ENCODE measurements around the gene ZNF787.

GRCh38 chr19:56116606-56117005 is 4.5 kb downstream of the ZNF787 start:
- no peak for TF ChIP-seq MAX (IDR thresholded peaks at IDR 0.05; ENCODE audit: insufficient read depth, insufficient read length)
- no peak for TF ChIP-seq EZH2 (IDR thresholded peaks at IDR 0.05; ENCODE audit: borderline replicate concordance, low read depth, low read length, severe bottlenecking)
- no peak for TF ChIP-seq POLR2AphosphoS5 (IDR thresholded peaks at IDR 0.05; ENCODE audit: insufficient read depth, low read depth, low read length)
- TF ChIP-seq CTCF (IDR thresholded peaks at IDR 0.05; ENCODE audit: extremely low read depth in 1 of 2, insufficient read depth in 1 of 2, low read depth in 1 of 2, low read length in 2 of 2), result no peak

Data from endothelial cell of umbilical vein (primary cell).